Small intestine (tissue), 7 donors: ENCODE measurements around the gene GON7. TPM values are rescaled to one million over a fixed set of nuclear protein-coding genes. Genes with fewer than 3 reads are reported as not detected.
"Not testable (repeated sequence)": the region's sequence is repeated elsewhere in the genome, so short reads cannot be mapped to it uniquely, and the experiment has no call there.

Experiments used
- DNase-seq, 2 donors: peaks; one replicate each; pipeline versions ENCODE4 v3.0.0 to v3.0.0-alpha.2; 2013
- FAIRE-seq: peaks from 2 replicates; lab custom pipeline; 2012; peaks lifted over from hg19 to GRCh38; lab: Jason Lieb, UNC
- H3K27ac ChIP-seq, 3 donors: one replicate each; pipeline ENCODE4 v1.5.1; 2013; ENCODE audit warnings: low read length in 2 of 3, mild to moderate bottlenecking in 2 of 3, control low read depth in 1 of 3, inconsistent platforms in 1 of 3, low read depth in 1 of 3, moderate library complexity in 1 of 3
- H3K27me3 ChIP-seq, 3 donors: one replicate each; pipeline ENCODE4 v1.6.1; 2013; ENCODE audit warnings: low read length in 3 of 3, inconsistent platforms in 1 of 3; ENCODE audit not compliant: control insufficient read depth in 3 of 3, insufficient read depth in 3 of 3
- H3K36me3 ChIP-seq, 3 donors: one replicate each; pipeline ENCODE4 v1.6.1; 2013; ENCODE audit warnings: low read length in 3 of 3, inconsistent platforms in 1 of 3, low read depth in 1 of 3, mild to moderate bottlenecking in 1 of 3, moderate library complexity in 1 of 3; ENCODE audit not compliant: control insufficient read depth in 3 of 3, insufficient read depth in 2 of 3
- H3K4me1 ChIP-seq, 3 donors: one replicate each; pipeline ENCODE4 v1.6.1; 2013; ENCODE audit warnings: low read length in 2 of 3, inconsistent platforms in 1 of 3, low read depth in 1 of 3, mild to moderate bottlenecking in 1 of 3, moderate library complexity in 1 of 3; ENCODE audit not compliant: control insufficient read depth in 3 of 3, insufficient read depth in 2 of 3
- H3K4me3 ChIP-seq, 3 donors: one replicate each; pipeline ENCODE4 v1.5.1; 2013; ENCODE audit warnings: low read length in 3 of 3, control low read depth in 1 of 3, inconsistent platforms in 1 of 3, low read depth in 1 of 3, mild to moderate bottlenecking in 1 of 3, moderate library complexity in 1 of 3
- H3K9me3 ChIP-seq, 2 donors: one replicate each; pipeline ENCODE4 v1.6.1; 2013; ENCODE audit warnings: low read depth in 1 of 2, low read length in 1 of 2; ENCODE audit not compliant: control insufficient read depth in 2 of 2, insufficient read depth in 1 of 2
- WGBS, 3 donors: extraction: QIAGEN DNeasy Blood & Tissue Kit; methylation state at CpG; one replicate each; pipeline ENCODE4 v1.1.7; 2013; 5-methylcytosine and 5-hydroxymethylcytosine counted together
- polyA plus RNA-seq, 4 donors: library from polyadenylated mRNA; stranded (reverse) in 3 of 4; unstranded in 1 of 4; fragments of 200-250 nt in 3 of 4; fragments of 120-200 nt in 1 of 4; gene quantifications; one replicate each; pipeline versions ENCODE4 v1.2.1 to v1.2.3, GENCODE V29; 2013
- donor health status: healthy with polysubstance abuse.
- donor health status: control.
- donor health status: control.
- donor health status: Bipolar disorder and iron deficiency.
- donor health status: healthy.

Gene GON7
- polyA plus RNA-seq, 4 donors, result 16.2 to 43.2 (median 29.4) TPM

DNA sequence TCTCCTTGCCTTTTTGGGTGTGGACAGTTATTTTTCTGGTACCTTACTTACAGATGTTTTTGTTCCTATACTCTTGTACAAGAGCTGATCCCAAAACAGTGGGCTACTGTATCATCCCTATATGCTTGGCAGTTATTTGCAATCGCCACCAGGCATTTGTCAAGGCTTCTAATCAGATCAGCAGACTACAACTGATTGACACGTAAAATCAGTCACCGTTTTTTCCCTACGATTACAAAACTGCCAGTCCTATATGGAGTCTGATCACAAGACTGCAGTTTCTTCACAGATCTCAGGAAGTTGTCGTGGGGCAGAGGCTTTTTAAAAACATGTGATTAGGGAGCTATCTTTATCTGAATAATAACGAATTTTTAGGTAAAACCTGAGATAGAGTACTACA lies 20.4 kb downstream of the GON7 start:
- H3K27ac ChIP-seq, result no peak overlapping the region

DNA sequence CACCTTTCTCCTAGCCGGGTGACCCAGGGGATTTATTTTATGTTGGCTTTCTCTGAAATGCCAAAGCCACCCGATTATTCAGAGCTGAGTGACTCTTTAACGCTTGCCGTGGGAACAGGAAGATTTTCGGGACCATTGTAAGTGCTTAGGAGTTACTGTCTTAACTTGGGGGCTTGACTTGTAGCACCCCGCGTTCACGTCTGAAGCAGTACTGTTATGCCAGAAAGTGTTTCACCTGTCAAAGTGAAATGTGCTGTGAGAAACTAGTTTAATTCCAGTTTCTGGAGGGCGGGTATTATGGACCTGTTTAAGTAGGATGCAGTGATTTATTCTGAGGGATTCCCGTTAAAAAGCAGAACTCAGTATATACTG lies 21.5 kb downstream of the GON7 start:
- H3K4me1 ChIP-seq, result peaks cover 0 to 11% (median 9%) of the 10 kb centered on the region in 3 donors
- peak overlapping the region; percentile 86 to 100 (median 98) for H3K27ac ChIP-seq
- H3K36me3 ChIP-seq, result peaks cover 0 to 19% (median 2%) of the 10 kb centered on the region in 3 donors
- H3K4me3 ChIP-seq, result peak overlapping the region; percentile 80 to 94 (median 84)
- no peaks in the 10 kb centered on the region for H3K9me3 ChIP-seq
- WGBS, 3 donors, result 0 to 1% (median 0%) methylated on average over 10 of the region's 10 CpGs
- DNase-seq (no peak), FAIRE-seq (no peak)
- no peaks in the 10 kb centered on the region for H3K27me3 ChIP-seq

More for the DNA sequence above, 20.4 kb downstream of the GON7 start:
- Histone ChIP-seq H3K4me1 (peaks cover 0 to 11% (median 9%) of the 10 kb centered on the region in 3 donors), H3K27me3 (no peaks in the 10 kb centered on the region), H3K36me3 (peaks cover 0 to 18% (median 0%) of the 10 kb centered on the region in 3 donors), H3K9me3 (no peaks in the 10 kb centered on the region), H3K4me3 (no peak overlapping the region)
- 78 to 82% (median 78%) methylated on average over 6 of the region's 6 CpGs for WGBS, 3 donors
- no peak for DNase-seq
- no peak for FAIRE-seq

GRCh38 chr14:93184391-93185348 lies 22.2 kb downstream of the GON7 start, which contains the start of the genes LYSET and MOAP1:
Gene LYSET (plus strand): TSS chr14:93185317. CDS start chr14:93185406, 89 bp downstream.
Gene MOAP1 (minus strand): TSS chr14:93184897. CDS start chr14:93184242, 655 bp downstream.
- FAIRE-seq, result no peak
- no peaks in the 10 kb centered on the region for H3K27me3 ChIP-seq

GRCh38 chr14:93183596-93184317 lies 23.1 kb downstream of the GON7 start:
- Histone ChIP-seq H3K36me3 (peaks cover 0 to 19% (median 2%) of the 10 kb centered on the region in 3 donors), H3K4me3 (peak overlapping the region; percentile 84 to 99 (median 95)), H3K9me3 (no peaks in the 10 kb centered on the region), H3K4me1 (peaks cover 0 to 11% (median 9%) of the 10 kb centered on the region in 3 donors), H3K27me3 (no peaks in the 10 kb centered on the region), H3K27ac (peak overlapping the region in 2 of 3 donors; percentile 98 to 100)
- 16 to 35% (median 26%) methylated on average over 17 of the region's 17 CpGs for WGBS, 3 donors
- FAIRE-seq (no peak), DNase-seq (peak; percentile 16 to 32)

More at GRCh38 chr14:93184391-93185348, 22.2 kb downstream of the GON7 start, which contains the start of the genes LYSET and MOAP1:
- Histone ChIP-seq H3K9me3 (no peaks in the 10 kb centered on the region), H3K4me3 (peak within 1 kb of the TSS; percentile 84 to 99 (median 95)), H3K4me1 (peaks cover 0 to 11% (median 9%) of the 10 kb centered on the region in 3 donors), H3K36me3 (peaks cover 0 to 19% (median 2%) of the 10 kb centered on the region in 3 donors), H3K27ac (peak within 1 kb of the TSS; percentile 86 to 100 (median 98))
- peak; percentile 83 to 96 for DNase-seq
- WGBS, 3 donors, result 0 to 1% (median 0%) methylated on average over 103 to 124 of the region's 124 CpGs

- Histone ChIP-seq H3K36me3 (no peaks in the 10 kb centered on the region), H3K27ac (no peak overlapping the region), H3K4me1 (no peaks in the 10 kb centered on the region), H3K4me3 (no peak overlapping the region), H3K9me3 (no peaks in the 10 kb centered on the region), H3K27me3 (no peaks in the 10 kb centered on the region)
- FAIRE-seq (no peak), DNase-seq (no peak)
- WGBS, 3 donors, result 86 to 90% (median 87%) methylated on average over 6 of the region's 6 CpGs
Observed at GRCh38 chr14:93175492-93175891, 31.4 kb downstream of the GON7 start.

DNA sequence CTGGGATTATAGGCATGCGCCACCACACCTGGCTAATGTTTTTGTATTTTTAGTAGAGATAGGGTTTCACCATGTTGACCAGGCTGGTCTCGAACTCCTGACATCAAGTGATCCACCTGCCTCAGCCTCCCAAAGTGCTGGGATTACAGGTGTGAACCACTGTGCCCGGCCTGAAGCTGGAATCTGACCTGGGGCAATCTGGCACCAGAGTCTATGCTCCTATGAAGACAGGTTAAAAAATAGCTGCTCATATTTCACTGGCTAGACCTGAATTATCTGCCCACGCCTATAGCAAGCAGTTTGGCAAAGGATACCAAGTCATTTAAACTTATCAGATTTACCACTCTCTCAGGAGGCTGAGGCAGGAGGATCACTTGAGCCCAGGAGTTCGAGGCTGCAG lies 32.1 kb downstream of the GON7 start:
- FAIRE-seq, H3K27ac ChIP-seq, H3K4me1 ChIP-seq, DNase-seq, H3K4me3 ChIP-seq, H3K9me3 ChIP-seq, H3K27me3 ChIP-seq, H3K36me3 ChIP-seq: not testable (repeated sequence)
- 69 to 76% (median 70%) methylated on average over 5 of the region's 5 CpGs for WGBS, 3 donors

DNA sequence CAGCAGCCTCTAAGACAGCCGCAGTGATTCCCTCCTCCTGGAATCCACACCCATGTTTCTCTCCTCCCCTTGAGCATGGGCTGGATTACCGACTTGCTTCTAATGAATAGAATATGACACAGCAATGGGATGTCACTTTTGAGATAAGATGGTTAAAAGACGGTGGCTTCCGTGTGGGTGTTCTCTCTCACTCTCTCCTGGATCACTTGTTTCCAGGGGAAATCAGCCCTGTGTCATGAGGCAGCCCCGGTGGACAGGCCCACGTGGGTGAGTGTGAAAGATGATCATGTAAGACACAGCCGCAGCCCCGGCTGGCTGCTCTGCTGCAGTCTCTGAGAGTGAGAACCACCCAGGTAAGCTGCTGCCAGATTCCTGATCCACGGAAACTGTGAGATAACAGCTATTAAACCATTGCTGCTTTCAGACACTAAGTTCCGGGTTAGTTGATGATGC lies 32.9 kb downstream of the GON7 start:
- H3K4me3 ChIP-seq, result no peak overlapping the region
- H3K9me3 ChIP-seq, result no peaks in the 10 kb centered on the region
- H3K27ac ChIP-seq, result peak overlapping the region in 1 of 3 donors; percentile 68
- H3K36me3 ChIP-seq, result no peaks in the 10 kb centered on the region
- peak; percentile 27 to 57 for DNase-seq
- WGBS, 3 donors, result 13 to 35% (median 24%) methylated on average over 10 of the region's 10 CpGs
- no peaks in the 10 kb centered on the region for H3K27me3 ChIP-seq
- no peaks in the 10 kb centered on the region for H3K4me1 ChIP-seq
- no peak for FAIRE-seq

DNA sequence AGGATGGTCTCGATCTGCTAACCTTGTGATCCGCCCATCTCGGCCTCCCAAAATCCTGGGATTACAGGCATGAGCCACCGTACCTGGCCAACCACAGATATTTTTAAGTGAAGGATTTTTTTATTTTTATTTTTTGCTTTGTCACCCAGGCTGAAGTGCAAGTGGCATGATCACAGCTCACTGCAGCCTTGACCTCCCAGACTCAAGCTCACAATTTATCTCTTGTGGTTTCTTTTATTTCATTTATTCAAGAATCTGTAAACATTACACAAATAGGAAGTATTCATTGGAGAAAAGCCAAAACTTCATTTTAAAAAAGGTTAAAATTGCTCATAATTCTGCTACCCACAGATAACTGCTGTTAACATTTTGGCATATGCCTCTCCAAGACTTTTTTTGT lies 35.5 kb downstream of the GON7 start:
- no peaks in the 10 kb centered on the region for H3K36me3 ChIP-seq
- no peak for FAIRE-seq

More for the DNA sequence above, 35.5 kb downstream of the GON7 start:
- no peaks in the 10 kb centered on the region for H3K9me3 ChIP-seq
- H3K4me1 ChIP-seq, result no peaks in the 10 kb centered on the region
- DNase-seq, result no peak
- H3K27me3 ChIP-seq, result no peaks in the 10 kb centered on the region
- no peak overlapping the region for H3K4me3 ChIP-seq
- WGBS, 3 donors, result 85 to 90% (median 88%) methylated on average over 4 of the region's 4 CpGs
- no peak overlapping the region for H3K27ac ChIP-seq
